ENCODE data around the gene ANKUB1. TPM values are rescaled to one million over a fixed set of nuclear protein-coding genes. Genes with fewer than 3 reads are reported as not detected.

The ANKUB1 gene
- total RNA-seq, 1 experiment from 2014 or later = not detected

DNA sequence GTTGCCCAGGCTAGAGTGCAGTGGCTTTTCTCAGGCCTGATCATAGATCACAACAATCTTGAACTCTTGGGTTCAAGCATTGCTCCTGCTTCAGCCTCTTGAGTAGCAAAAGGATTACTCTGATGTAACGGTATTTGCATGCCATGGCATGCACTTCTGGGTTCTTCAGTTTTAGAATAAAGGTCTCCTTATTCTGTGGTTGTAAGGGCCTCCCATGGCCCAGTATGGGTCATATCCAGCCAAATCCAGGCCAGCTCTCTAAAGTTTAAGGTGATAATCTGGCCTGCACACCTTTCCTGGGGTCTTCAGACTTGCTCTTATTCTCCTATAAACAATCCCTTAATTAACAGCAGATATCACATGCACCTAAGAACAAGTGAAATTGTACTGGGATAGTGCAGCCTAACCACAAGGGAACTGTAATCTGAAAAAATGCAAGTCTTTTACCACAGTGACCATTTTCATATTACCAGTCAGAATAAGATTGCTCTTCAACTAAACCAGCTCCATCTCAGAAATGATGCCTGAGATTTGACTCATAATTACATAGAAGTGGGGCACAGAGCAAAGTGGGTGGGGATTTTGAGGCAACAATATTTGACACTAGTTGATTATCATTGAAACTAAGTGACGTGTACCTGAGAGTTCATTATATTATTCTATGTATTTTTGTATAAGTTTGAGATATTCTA lies 65.5 kb downstream of the ANKUB1 start:
- Histone ChIP-seq H3K27me3 (replicated peaks; ENCODE audit: control insufficient read depth, insufficient read depth, low read length) (no peaks in the 10 kb centered on the region), H3K4me1 (no peaks in the 10 kb centered on the region), H3K4me3 (ENCODE audit: low read depth, low read length) (no peak overlapping the region), H3K9me3 (0 out of 2 replicates have a peak, but pooled peaks cover 2% of the 10 kb centered on the region), H3K36me3 (ENCODE audit: control insufficient read depth, insufficient read depth, low read length) (no peaks in the 10 kb centered on the region)
- Mint-ChIP-seq H3K36me3 (ENCODE audit: insufficient read depth, unreplicated experiment) (no peaks in the 10 kb centered on the region), H3K9me3 (ENCODE audit: unreplicated experiment) (peaks cover 11% of the 10 kb centered on the region), H3K27ac (ENCODE audit: unreplicated experiment) (no peak overlapping the region), H3K4me1 (ENCODE audit: low read depth, unreplicated experiment) (no peaks in the 10 kb centered on the region), H3K27me3 (ENCODE audit: insufficient read depth, unreplicated experiment) (no peaks in the 10 kb centered on the region), H3K4me3 (ENCODE audit: unreplicated experiment) (no peak overlapping the region)
- TF ChIP-seq, protein P1, sequence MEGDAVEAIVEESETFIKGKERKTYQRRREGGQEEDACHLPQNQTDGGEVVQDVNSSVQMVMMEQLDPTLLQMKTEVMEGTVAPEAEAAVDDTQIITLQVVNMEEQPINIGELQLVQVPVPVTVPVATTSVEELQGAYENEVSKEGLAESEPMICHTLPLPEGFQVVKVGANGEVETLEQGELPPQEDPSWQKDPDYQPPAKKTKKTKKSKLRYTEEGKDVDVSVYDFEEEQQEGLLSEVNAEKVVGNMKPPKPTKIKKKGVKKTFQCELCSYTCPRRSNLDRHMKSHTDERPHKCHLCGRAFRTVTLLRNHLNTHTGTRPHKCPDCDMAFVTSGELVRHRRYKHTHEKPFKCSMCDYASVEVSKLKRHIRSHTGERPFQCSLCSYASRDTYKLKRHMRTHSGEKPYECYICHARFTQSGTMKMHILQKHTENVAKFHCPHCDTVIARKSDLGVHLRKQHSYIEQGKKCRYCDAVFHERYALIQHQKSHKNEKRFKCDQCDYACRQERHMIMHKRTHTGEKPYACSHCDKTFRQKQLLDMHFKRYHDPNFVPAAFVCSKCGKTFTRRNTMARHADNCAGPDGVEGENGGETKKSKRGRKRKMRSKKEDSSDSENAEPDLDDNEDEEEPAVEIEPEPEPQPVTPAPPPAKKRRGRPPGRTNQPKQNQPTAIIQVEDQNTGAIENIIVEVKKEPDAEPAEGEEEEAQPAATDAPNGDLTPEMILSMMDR (IDR thresholded peaks at IDR 0.05; ENCODE audit: insufficient read depth in 1 of 2, low read depth in 1 of 2, low read length in 1 of 2, severe bottlenecking in 1 of 2, unreplicated experiment in 1 of 2) = no peak
- ChIA-PET POLR2A (no interaction called here), CTCF (no interaction called here)
- no TSS peak for BruUV-seq (replicated peaks)
- no peak for DNase-seq
- intact Hi-C loops (cut with micrococcal nuclease; ENCODE audit: unreplicated experiment) = no loop called here

DNA sequence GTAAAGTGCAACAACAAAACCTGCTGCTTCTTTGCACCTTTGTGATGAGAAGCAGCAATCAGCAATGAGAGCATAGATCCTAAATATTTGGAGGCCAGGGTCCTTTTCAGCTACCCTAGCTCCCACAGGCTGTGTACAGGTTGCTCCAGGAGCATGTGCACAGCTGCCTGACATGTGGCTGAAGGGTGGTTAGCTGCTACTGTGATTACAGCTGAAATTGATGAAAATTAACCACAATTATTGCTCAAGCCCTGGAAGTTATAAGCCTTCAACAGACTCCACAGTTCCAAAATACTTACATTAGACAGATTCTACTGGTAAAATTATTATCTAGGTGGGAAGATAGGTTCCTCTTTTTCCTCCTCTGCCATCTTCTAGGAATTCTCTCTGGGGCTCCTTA lies 68.6 kb downstream of the ANKUB1 start:
- no peaks in the 10 kb centered on the region for H3K4me1 Mint-ChIP-seq (ENCODE audit: low read depth, unreplicated experiment)
- BruUV-seq (replicated peaks) = no TSS peak
- CTCF ChIA-PET = no interaction called here
- Histone ChIP-seq H3K4me1 (no peaks in the 10 kb centered on the region), H3K4me3 (ENCODE audit: low read depth, low read length) (no peak overlapping the region), H3K27me3 (replicated peaks; ENCODE audit: control insufficient read depth, insufficient read depth, low read length) (no peaks in the 10 kb centered on the region), H3K9me3 (peaks cover 20% of the 10 kb centered on the region; the same call in 1 of the 2 replicates), H3K36me3 (ENCODE audit: control insufficient read depth, insufficient read depth, low read length) (no peaks in the 10 kb centered on the region)
- H3K4me3 Mint-ChIP-seq (ENCODE audit: unreplicated experiment) = no peak overlapping the region
- peaks cover 13% of the 10 kb centered on the region for H3K9me3 Mint-ChIP-seq (ENCODE audit: unreplicated experiment)
- TF ChIP-seq, protein P1 (IDR thresholded peaks at IDR 0.05; ENCODE audit: insufficient read depth in 1 of 2, low read depth in 1 of 2, low read length in 1 of 2, severe bottlenecking in 1 of 2, unreplicated experiment in 1 of 2) = no peak
- no peak overlapping the region for H3K27ac Mint-ChIP-seq (ENCODE audit: unreplicated experiment)
- POLR2A ChIA-PET = no interaction called here
- intact Hi-C loops (cut with micrococcal nuclease; ENCODE audit: unreplicated experiment) = no loop called here
- no peaks in the 10 kb centered on the region for H3K27me3 Mint-ChIP-seq (ENCODE audit: insufficient read depth, unreplicated experiment)
- no peaks in the 10 kb centered on the region for H3K36me3 Mint-ChIP-seq (ENCODE audit: insufficient read depth, unreplicated experiment)
- no peak for DNase-seq

DNA sequence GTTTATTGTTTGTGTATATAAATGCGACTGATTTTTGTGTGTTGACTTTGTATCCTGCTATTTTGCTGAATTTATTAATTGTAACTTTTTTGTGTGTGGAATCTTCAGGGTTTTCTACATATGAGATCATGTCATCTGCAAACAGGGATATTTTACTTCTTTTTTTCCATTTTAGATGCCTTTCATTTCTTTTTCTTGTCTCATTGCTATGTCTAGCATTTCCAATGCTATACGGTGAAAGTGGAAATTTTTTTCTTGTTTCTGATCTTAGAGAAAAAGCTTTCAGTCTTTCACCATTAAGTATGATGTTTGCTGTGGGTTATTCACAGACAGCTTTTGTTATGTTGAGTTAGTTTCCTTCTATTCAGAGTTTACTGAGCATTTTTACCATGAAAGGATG lies 71.4 kb downstream of the ANKUB1 start:
- Histone ChIP-seq H3K4me3 (ENCODE audit: low read depth, low read length) (no peak overlapping the region), H3K36me3 (ENCODE audit: control insufficient read depth, insufficient read depth, low read length) (no peaks in the 10 kb centered on the region), H3K9me3 (peaks cover 20% of the 10 kb centered on the region; the same call in 1 of the 2 replicates), H3K27me3 (replicated peaks; ENCODE audit: control insufficient read depth, insufficient read depth, low read length) (no peaks in the 10 kb centered on the region), H3K4me1 (no peaks in the 10 kb centered on the region)
- peaks cover 13% of the 10 kb centered on the region for H3K9me3 Mint-ChIP-seq (ENCODE audit: unreplicated experiment)
- H3K27me3 Mint-ChIP-seq (ENCODE audit: insufficient read depth, unreplicated experiment) = no peaks in the 10 kb centered on the region
- POLR2A ChIA-PET = no interaction called here
- CTCF ChIA-PET = no interaction called here
- H3K36me3 Mint-ChIP-seq (ENCODE audit: insufficient read depth, unreplicated experiment) = no peaks in the 10 kb centered on the region
- TF ChIP-seq, protein P1 (IDR thresholded peaks at IDR 0.05; ENCODE audit: insufficient read depth in 1 of 2, low read depth in 1 of 2, low read length in 1 of 2, severe bottlenecking in 1 of 2, unreplicated experiment in 1 of 2) = no peak
- H3K27ac Mint-ChIP-seq (ENCODE audit: unreplicated experiment) = no peak overlapping the region
- H3K4me1 Mint-ChIP-seq (ENCODE audit: low read depth, unreplicated experiment) = no peaks in the 10 kb centered on the region
- intact Hi-C loops (cut with micrococcal nuclease; ENCODE audit: unreplicated experiment) = no loop called here
- DNase-seq = no peak
- BruUV-seq (replicated peaks) = no TSS peak
- H3K4me3 Mint-ChIP-seq (ENCODE audit: unreplicated experiment) = no peak overlapping the region

Measured in Caco-2 (cell line).